Measurements from ENCODE around the gene CCDC33.
A peak's percentile ranks its signal among the peaks of the same experiment; 100 is the strongest.

The CCDC33 gene

GRCh38 chr15:74320352-74321247, 84.5 kb downstream of the CCDC33 start:
- no peak for DNase-seq (ENCODE audit: low read depth)
- peak; percentile 83 for TF ChIP-seq CTCF (IDR thresholded peaks at IDR 0.05; ENCODE audit: control insufficient read depth, extremely low read depth, insufficient read depth)
- H3K4me3 ChIP-seq (ENCODE audit: low read depth, low read length): no peak overlapping the region

- no peak overlapping the region for H3K4me3 ChIP-seq (ENCODE audit: low read depth, low read length)
- DNase-seq (ENCODE audit: low read depth): no peak
- TF ChIP-seq CTCF (IDR thresholded peaks at IDR 0.05; ENCODE audit: control insufficient read depth, extremely low read depth, insufficient read depth): peak; percentile 96
These were observed 86.5 kb downstream of the CCDC33 start for GRCh38 chr15:74322558-74323180.

- TF ChIP-seq CTCF (IDR thresholded peaks at IDR 0.05; ENCODE audit: control insufficient read depth, extremely low read depth, insufficient read depth): no peak
- no peak overlapping the region for H3K4me3 ChIP-seq (ENCODE audit: low read depth, low read length)
- no peak for DNase-seq (ENCODE audit: low read depth)
These were observed 88.6 kb downstream of the CCDC33 start for GRCh38 chr15:74324714-74325113.

- H3K4me3 ChIP-seq (ENCODE audit: low read depth, low read length): no peak overlapping the region
- TF ChIP-seq CTCF (IDR thresholded peaks at IDR 0.05; ENCODE audit: control insufficient read depth, extremely low read depth, insufficient read depth): no peak
- DNase-seq (ENCODE audit: low read depth): no peak
These were observed 90.6 kb downstream of the CCDC33 start for GRCh38 chr15:74326746-74327145.

GRCh38 chr15:74327756-74328155, 91.6 kb downstream of the CCDC33 start:
- no peak overlapping the region for H3K4me3 ChIP-seq (ENCODE audit: low read depth, low read length)
- DNase-seq (ENCODE audit: low read depth): no peak
- no peak for TF ChIP-seq CTCF (IDR thresholded peaks at IDR 0.05; ENCODE audit: control insufficient read depth, extremely low read depth, insufficient read depth)

- no peak for TF ChIP-seq CTCF (IDR thresholded peaks at IDR 0.05; ENCODE audit: control insufficient read depth, extremely low read depth, insufficient read depth)
- no peak overlapping the region for H3K4me3 ChIP-seq (ENCODE audit: low read depth, low read length)
- no peak for DNase-seq (ENCODE audit: low read depth)
These were observed 92.4 kb downstream of the CCDC33 start for GRCh38 chr15:74328331-74329056.

All from LNCaP clone FGC (cell line).